OCI-LY3 (cell line): ENCODE results near the gene SAC3D1.

Experiments
- H2AFZ ChIP-seq: fragments of 200-600, 300-600 bp; shearing (Covaris generic); 2 replicates; pipeline ENCODE4 v1.6.0; 2014; ENCODE audit warnings: antibody characterized with exemption, low read depth, low read length
- H3K27ac ChIP-seq: fragments of 200-600, 300-600 bp; sonication (generic); 2 replicates; pipeline ENCODE4 v1.5.1; 2014; ENCODE audit warnings: mild to moderate bottlenecking, low read length, moderate library complexity, mixed read lengths
- H3K27me3 ChIP-seq: fragments of 200-600, 300-600 bp; sonication (generic); 2 replicates; pipeline ENCODE4 v1.6.1; 2014; ENCODE audit warnings: low read depth, low read length, mixed read lengths
- H3K36me3 ChIP-seq: fragments of 200-600, 300-600 bp; sonication (generic); replicated peaks from 2 replicates; pipeline ENCODE3; 2014; ENCODE audit warnings: low read depth, low read length, mixed read lengths
- H3K4me1 ChIP-seq: fragments of 300-600, 200-600 bp; sonication (generic); 2 replicates; pipeline ENCODE4 v1.6.1; 2014; ENCODE audit warnings: low read length, mixed read lengths
- H3K4me2 ChIP-seq: fragments of 200-600, 300-600 bp; sonication (generic); 2 replicates; pipeline ENCODE4 v1.6.1; 2014; ENCODE audit warnings: low read length, mixed read lengths
- H3K4me3 ChIP-seq: fragments of 300-600, 200-600 bp; sonication (generic); 2 replicates; pipeline ENCODE4 v1.5.1; 2014; ENCODE audit warnings: antibody characterized with exemption, mild to moderate bottlenecking, low read length, moderate library complexity
- H3K79me2 ChIP-seq: fragments of 300-600, 200-600 bp; shearing (Covaris generic); 2 replicates; pipeline ENCODE4 v1.6.1; 2014; ENCODE audit warnings: mild to moderate bottlenecking, low read length, mixed read lengths
- H3K9ac ChIP-seq: fragments of 300-600, 200-600 bp; shearing (Covaris generic); 2 replicates; pipeline ENCODE4 v1.6.0; 2014; ENCODE audit warnings: mild to moderate bottlenecking, low read length, moderate library complexity
- H3K9me3 ChIP-seq: fragments of 200-600, 300-600 bp; shearing (Covaris generic); 2 replicates; pipeline ENCODE4 v1.6.1; 2014; ENCODE audit warnings: low read length, mixed read lengths; ENCODE audit not compliant: insufficient read depth
- H4K20me1 ChIP-seq: fragments of 200-600, 300-600 bp; sonication (generic); 2 replicates; pipeline ENCODE4 v1.6.1; 2016; ENCODE audit warnings: low read length, mixed read lengths; ENCODE audit not compliant: insufficient read depth
- EZH2phosphoT487 ChIP-seq: fragments of 200-600 bp; shearing (Covaris generic); IDR thresholded peaks from 2 replicates; pipeline ENCODE4 v1.6.1; 2018; ENCODE audit warnings: antibody characterized with exemption, mixed run types, low read depth
- TF ChIP-seq, protein P1 (sequence below): fragments of 200-600, 300-600 bp; sonication (generic); IDR thresholded peaks from 2 replicates; pipeline ENCODE4 v1.5.1; 2014; ENCODE audit warnings: antibody characterized with exemption, low read length, low read depth

The SAC3D1 gene

DNA sequence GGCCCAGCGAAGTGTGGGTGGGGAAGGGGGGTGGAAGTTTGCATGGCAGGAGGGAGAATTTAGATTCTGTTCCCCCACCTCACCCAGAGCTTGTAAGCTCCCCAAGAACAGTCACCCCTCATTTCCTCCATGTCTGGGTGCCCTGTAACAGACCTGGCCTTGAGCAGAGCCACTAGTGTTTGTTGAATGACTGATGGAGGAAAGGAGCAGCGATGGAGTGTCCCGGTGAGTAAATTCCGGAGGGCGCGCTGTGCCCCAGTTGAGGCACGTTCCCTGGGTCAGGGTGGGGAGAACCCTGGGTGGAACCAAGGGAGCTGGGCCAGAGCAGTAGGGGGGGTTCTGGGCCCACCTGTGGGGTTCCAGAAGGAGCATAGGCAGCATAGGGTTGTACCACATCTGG lies 16.5 kb downstream of the SAC3D1 start:
- no peak overlapping the region for H3K4me3 ChIP-seq
- H3K4me1 ChIP-seq = peaks cover 44% of the 10 kb centered on the region
- TF ChIP-seq EZH2phosphoT487 = no peak
- TF ChIP-seq, protein P1, sequence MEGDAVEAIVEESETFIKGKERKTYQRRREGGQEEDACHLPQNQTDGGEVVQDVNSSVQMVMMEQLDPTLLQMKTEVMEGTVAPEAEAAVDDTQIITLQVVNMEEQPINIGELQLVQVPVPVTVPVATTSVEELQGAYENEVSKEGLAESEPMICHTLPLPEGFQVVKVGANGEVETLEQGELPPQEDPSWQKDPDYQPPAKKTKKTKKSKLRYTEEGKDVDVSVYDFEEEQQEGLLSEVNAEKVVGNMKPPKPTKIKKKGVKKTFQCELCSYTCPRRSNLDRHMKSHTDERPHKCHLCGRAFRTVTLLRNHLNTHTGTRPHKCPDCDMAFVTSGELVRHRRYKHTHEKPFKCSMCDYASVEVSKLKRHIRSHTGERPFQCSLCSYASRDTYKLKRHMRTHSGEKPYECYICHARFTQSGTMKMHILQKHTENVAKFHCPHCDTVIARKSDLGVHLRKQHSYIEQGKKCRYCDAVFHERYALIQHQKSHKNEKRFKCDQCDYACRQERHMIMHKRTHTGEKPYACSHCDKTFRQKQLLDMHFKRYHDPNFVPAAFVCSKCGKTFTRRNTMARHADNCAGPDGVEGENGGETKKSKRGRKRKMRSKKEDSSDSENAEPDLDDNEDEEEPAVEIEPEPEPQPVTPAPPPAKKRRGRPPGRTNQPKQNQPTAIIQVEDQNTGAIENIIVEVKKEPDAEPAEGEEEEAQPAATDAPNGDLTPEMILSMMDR = no peak

DNA sequence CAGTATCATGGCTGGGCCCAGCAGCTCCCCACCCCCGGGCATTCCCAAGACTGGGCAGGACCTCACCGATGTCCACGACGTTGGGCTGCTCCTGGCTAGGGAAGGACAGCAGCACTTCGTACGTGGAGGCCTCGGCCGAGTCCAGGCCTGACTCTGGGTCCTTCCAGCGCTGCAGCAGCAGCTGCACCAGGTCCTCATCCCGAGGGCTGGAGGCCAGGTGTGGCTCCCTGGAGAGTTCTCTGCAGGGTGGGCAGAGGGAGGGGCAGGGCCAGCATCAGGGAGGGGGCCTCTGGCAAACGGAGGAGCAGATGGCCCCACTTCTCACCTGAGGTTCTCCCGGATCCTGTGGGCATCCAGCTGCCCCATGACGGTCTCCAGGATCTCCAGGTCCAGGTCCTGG lies 17.0 kb downstream of the SAC3D1 start:
- Histone ChIP-seq H4K20me1 (no peaks in the 10 kb centered on the region), H3K27me3 (no peaks in the 10 kb centered on the region), H3K4me1 (peaks cover 44% of the 10 kb centered on the region), H3K79me2 (no peaks in the 10 kb centered on the region), H3K9me3 (no peaks in the 10 kb centered on the region), H3K27ac (no peak overlapping the region), H2AFZ (no peak overlapping the region), H3K36me3 (no peaks in the 10 kb centered on the region), H3K9ac (no peak overlapping the region), H3K4me3 (no peak overlapping the region), H3K4me2 (no peak overlapping the region)
- TF ChIP-seq, protein P1 = no peak
- TF ChIP-seq EZH2phosphoT487 = no peak

More for the DNA sequence above, 16.5 kb downstream of the SAC3D1 start:
- Histone ChIP-seq H2AFZ (no peak overlapping the region), H3K9me3 (no peaks in the 10 kb centered on the region), H3K27me3 (no peaks in the 10 kb centered on the region), H3K27ac (no peak overlapping the region), H4K20me1 (no peaks in the 10 kb centered on the region), H3K79me2 (no peaks in the 10 kb centered on the region), H3K4me2 (no peak overlapping the region), H3K36me3 (no peaks in the 10 kb centered on the region), H3K9ac (no peak overlapping the region)

DNA sequence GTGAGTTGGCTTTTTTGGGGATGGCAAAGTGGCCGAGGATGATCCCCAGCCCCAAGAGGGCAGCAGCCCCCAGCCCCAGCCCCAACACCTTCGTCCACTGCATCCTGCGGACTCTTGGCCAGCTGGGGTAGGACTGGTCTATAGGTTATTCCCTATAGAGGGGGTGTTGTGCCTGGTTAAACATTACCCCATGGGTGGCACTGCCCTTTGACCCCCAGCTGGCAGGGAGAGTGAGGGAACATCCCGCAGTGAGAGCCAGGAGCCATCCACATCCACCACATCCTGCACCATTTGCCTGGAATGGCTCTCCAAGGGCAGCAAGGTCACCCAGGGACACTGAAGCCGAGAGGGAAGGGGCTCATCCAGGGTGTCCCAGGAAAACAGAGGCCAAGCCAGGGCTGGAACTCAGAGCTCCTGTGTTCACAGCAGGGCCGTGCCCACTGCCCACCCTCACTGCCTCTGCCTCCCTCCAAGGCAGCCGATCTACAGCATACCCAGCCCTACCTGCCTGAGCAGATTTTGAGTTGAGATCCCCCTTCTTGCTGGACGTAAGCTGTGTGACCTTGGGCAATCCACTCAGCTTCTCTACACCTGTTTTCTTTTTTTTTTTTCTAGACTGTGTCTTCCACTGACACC lies 17.5 kb downstream of the SAC3D1 start, which contains the start of gene NAALADL1:
TSS of gene NAALADL1 (minus strand) at position 135 of the 636 bp plus-strand sequence. CDS start at position 103, 32 bp downstream.
- no peak within 1 kb of the TSS for H3K9ac ChIP-seq
- H3K4me2 ChIP-seq = no peak within 1 kb of the TSS
- H4K20me1 ChIP-seq = no peaks in the 10 kb centered on the region
- no peak within 1 kb of the TSS for H3K27ac ChIP-seq
- H3K79me2 ChIP-seq = no peaks in the 10 kb centered on the region
- H3K9me3 ChIP-seq = no peaks in the 10 kb centered on the region
- no peaks in the 10 kb centered on the region for H3K27me3 ChIP-seq
- H3K4me1 ChIP-seq = peaks cover 43% of the 10 kb centered on the region
- H3K36me3 ChIP-seq = no peaks in the 10 kb centered on the region
- H3K4me3 ChIP-seq = no peak within 1 kb of the TSS
- no peak for TF ChIP-seq EZH2phosphoT487
- TF ChIP-seq, protein P1 = no peak
- H2AFZ ChIP-seq = no peak within 1 kb of the TSS

DNA sequence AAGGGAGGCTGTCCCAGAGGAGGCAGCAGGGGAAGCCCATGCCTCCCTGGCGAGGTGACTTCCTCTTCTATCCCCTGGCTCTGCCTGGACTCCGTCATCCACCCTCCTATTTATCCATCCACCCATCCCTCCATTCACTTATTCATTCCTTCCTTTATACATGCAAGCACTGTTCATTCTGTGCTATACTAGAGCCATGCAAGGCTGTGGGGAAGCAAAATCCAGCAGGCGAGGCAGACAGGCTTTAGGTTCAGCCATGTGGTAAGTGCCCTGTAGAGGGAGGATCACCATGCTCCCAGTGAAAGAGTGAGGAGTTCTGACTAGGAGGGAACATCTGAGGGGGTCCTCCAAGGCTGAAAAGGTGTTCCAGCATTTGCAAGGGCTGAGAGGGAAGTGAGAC lies 18.5 kb downstream of the SAC3D1 start:
- no peak overlapping the region for H3K4me2 ChIP-seq
- no peaks in the 10 kb centered on the region for H3K27me3 ChIP-seq
- H3K79me2 ChIP-seq = no peaks in the 10 kb centered on the region
- H3K4me1 ChIP-seq = peaks cover 33% of the 10 kb centered on the region
- no peaks in the 10 kb centered on the region for H3K36me3 ChIP-seq
- H3K9me3 ChIP-seq = no peaks in the 10 kb centered on the region
- H3K27ac ChIP-seq = no peak overlapping the region
- H3K9ac ChIP-seq = no peak overlapping the region
- H4K20me1 ChIP-seq = no peaks in the 10 kb centered on the region
- H3K4me3 ChIP-seq = no peak overlapping the region
- TF ChIP-seq, protein P1 = no peak
- no peak for TF ChIP-seq EZH2phosphoT487
- no peak overlapping the region for H2AFZ ChIP-seq
